ENCODE data around the gene NTMT1.
A peak's percentile ranks its signal among the peaks of the same experiment; 100 is the strongest.

Gene NTMT1

GRCh38 chr9:129627556-129628440 is 1.8 kb downstream of the NTMT1 start:
- H4K20me1 ChIP-seq = peaks cover 53 to 64% (median 59%) of the 10 kb centered on the region in 11 experiments
- H3K4me1 ChIP-seq = peaks cover 84 to 94% (median 87%) of the 10 kb centered on the region in 10 experiments
- peak overlapping the region; percentile 68 to 90 (median 80) for H3K4me3 ChIP-seq

DNA sequence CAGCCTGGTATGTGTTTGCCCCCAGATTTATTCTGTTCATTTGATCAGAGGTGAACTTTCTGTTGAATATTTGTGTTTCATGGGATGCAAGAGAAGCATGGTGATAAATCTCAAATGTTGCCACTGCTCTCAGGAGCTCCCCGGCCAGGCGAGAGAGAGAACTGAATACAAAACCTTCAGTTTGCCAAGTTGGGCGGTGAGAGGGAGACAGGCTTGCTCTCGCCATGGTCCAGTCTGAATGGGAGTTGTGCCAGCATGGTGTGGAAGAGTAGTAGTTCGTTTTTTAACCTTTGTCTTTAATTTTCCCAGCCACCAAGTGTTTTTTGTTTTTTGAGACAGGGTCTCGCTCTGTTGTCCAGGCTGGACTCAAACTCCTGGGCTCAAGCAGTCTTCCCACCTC is 2.7 kb downstream of the NTMT1 start:
- H3K9me3 ChIP-seq (replicated peaks in 1 of 11) = no peaks in the 10 kb centered on the region
- peak overlapping the region in 3 of 10 experiments; percentile 79 to 82 (median 81); a peak in 4 of 20 replicates for H3K4me3 ChIP-seq
- H3K4me2 ChIP-seq = peak overlapping the region; percentile 84 to 100 (median 94); a peak in 21 of 22 replicates
- peak overlapping the region in 9 of 11 experiments; percentile 11 to 98 (median 96); a peak in 14 of 22 replicates for H3K9ac ChIP-seq
- no peaks in the 10 kb centered on the region for H3K27me3 ChIP-seq
- H3K27ac ChIP-seq = peak overlapping the region in 1 of 11 experiments; percentile 99; a peak in 1 of 22 replicates
- TF ChIP-seq Cebpa-rat (IDR thresholded peaks at IDR 0.05) = no peak
- peaks cover 23 to 63% (median 56%) of the 10 kb centered on the region in 11 experiments for H3K36me3 ChIP-seq
- H3K4me1 ChIP-seq = peaks cover 77 to 86% (median 80%) of the 10 kb centered on the region in 10 experiments
- H4K20me1 ChIP-seq = peaks cover 62 to 73% (median 68%) of the 10 kb centered on the region in 11 experiments

More at GRCh38 chr9:129627556-129628440, 1.8 kb downstream of the NTMT1 start:
- peak overlapping the region; percentile 89 to 98 (median 96) for H3K9ac ChIP-seq
- H3K36me3 ChIP-seq = peaks cover 15 to 54% (median 47%) of the 10 kb centered on the region in 11 experiments
- no peaks in the 10 kb centered on the region for H3K9me3 ChIP-seq (replicated peaks in 1 of 11)
- TF ChIP-seq Cebpa-rat (IDR thresholded peaks at IDR 0.05) = no peak
- H3K27me3 ChIP-seq = no peaks in the 10 kb centered on the region
- peak overlapping the region; percentile 84 to 100 (median 94) for H3K4me2 ChIP-seq
- H3K27ac ChIP-seq = peak overlapping the region; percentile 82 to 99 (median 96); a peak in 21 of 22 replicates

DNA sequence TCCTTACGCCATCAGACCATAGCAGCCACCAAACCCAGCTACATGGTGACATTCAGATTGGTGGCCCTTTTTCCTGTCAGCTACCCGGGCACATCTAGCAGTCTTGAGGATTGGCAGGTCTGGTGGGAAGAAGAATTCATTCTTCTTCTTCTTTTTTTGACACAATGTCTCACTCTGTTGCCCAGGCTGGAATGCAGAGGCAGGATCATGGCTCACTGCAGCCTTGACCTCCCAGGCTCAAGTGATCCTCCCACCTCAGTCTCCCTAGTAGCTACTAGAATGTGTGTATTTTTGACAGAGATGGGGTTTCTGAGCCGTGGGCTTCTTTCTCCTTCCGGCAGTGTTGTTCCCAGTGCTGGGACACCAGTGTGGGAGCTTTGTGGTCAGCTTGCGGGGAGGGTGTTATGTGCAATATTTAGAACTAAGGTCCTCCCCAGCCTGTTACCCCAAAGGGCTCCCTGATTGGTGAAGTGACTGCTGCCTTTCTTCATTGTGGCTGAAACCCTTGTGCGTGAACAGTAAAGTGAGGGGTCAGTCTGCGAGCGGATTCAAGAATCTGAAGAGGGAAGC is 3.4 kb downstream of the NTMT1 start:
- no peaks in the 10 kb centered on the region for H3K9me3 ChIP-seq (replicated peaks in 1 of 11)
- no peak overlapping the region for H3K4me3 ChIP-seq
- peak overlapping the region in 1 of 11 experiments; percentile 99; a peak in 2 of 22 replicates for H3K27ac ChIP-seq
- TF ChIP-seq Cebpa-rat (IDR thresholded peaks at IDR 0.05) = no peak
- peak overlapping the region in 10 of 11 experiments; percentile 45 to 100 (median 94); a peak in 19 of 22 replicates for H3K4me2 ChIP-seq
- H3K36me3 ChIP-seq = peaks cover 28 to 70% (median 61%) of the 10 kb centered on the region in 11 experiments
- H3K27me3 ChIP-seq = no peaks in the 10 kb centered on the region
- H3K4me1 ChIP-seq = peaks cover 71 to 80% (median 74%) of the 10 kb centered on the region in 10 experiments
- peak overlapping the region in 9 of 11 experiments; percentile 11 to 98 (median 91); a peak in 14 of 22 replicates for H3K9ac ChIP-seq
- peaks cover 68 to 79% (median 73%) of the 10 kb centered on the region in 11 experiments for H4K20me1 ChIP-seq

- Histone ChIP-seq H3K4me1 (peaks cover 57 to 82% (median 74%) of the 10 kb centered on the region in 10 experiments), H3K27me3 (no peaks in the 10 kb centered on the region), H3K27ac (peak overlapping the region in 4 of 11 experiments; percentile 7 to 43 (median 32); a peak in 2 of 22 replicates), H3K4me2 (peak overlapping the region; percentile 44 to 100 (median 92)), H4K20me1 (peaks cover 85 to 96% (median 90%) of the 10 kb centered on the region in 11 experiments), H3K9me3 (replicated peaks in 1 of 11) (no peaks in the 10 kb centered on the region), H3K4me3 (no peak overlapping the region), H3K9ac (peak overlapping the region; percentile 2 to 56 (median 37); a peak in 14 of 22 replicates), H3K36me3 (peaks cover 45 to 88% (median 79%) of the 10 kb centered on the region in 11 experiments)
- TF ChIP-seq Cebpa-rat (IDR thresholded peaks at IDR 0.05) = no peak
Observed at GRCh38 chr9:129630967-129631673, 5.2 kb downstream of the NTMT1 start.

GRCh38 chr9:129631674-129632129 is 5.7 kb downstream of the NTMT1 start:
- Histone ChIP-seq H3K4me2 (peak overlapping the region; percentile 44 to 100 (median 92)), H3K36me3 (peaks cover 50 to 93% (median 85%) of the 10 kb centered on the region in 11 experiments), H3K9ac (peak overlapping the region in 10 of 11 experiments; percentile 2 to 56 (median 39); a peak in 12 of 22 replicates), H3K4me3 (no peak overlapping the region), H4K20me1 (peaks cover 91 to 99% (median 96%) of the 10 kb centered on the region in 11 experiments), H3K4me1 (peaks cover 60 to 88% (median 79%) of the 10 kb centered on the region in 10 experiments), H3K27me3 (no peaks in the 10 kb centered on the region), H3K27ac (peak overlapping the region in 4 of 11 experiments; percentile 22 to 43 (median 32); a peak in 2 of 22 replicates), H3K9me3 (replicated peaks in 1 of 11) (no peaks in the 10 kb centered on the region)
- no peak for TF ChIP-seq Cebpa-rat (IDR thresholded peaks at IDR 0.05)

DNA sequence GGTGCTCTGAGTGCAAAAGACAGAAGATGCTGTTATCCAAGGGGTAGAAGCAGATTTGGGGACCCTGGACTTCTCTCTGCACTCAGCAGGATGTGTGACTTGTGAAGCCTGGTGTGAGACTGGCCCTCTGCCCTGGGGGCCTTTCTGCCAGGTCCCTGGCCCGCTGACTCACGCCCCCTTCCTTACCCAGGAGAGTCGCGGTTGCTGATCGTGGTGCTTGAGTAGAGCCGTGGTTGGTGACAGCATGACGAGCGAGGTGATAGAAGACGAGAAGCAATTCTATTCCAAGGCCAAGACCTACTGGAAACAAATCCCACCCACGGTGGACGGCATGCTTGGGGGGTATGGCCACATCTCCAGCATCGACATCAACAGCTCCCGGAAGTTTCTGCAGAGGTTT is 6.5 kb downstream of the NTMT1 start:
- Histone ChIP-seq H3K9me3 (replicated peaks in 1 of 11) (no peaks in the 10 kb centered on the region), H3K27ac (peak overlapping the region in 2 of 11 experiments; percentile 13 to 20; a peak in 4 of 22 replicates), H3K4me2 (peak overlapping the region in 9 of 11 experiments; percentile 44 to 100 (median 94); a peak in 17 of 22 replicates), H3K27me3 (no peaks in the 10 kb centered on the region), H3K9ac (peak overlapping the region in 7 of 11 experiments; percentile 7 to 47 (median 41); a peak in 3 of 22 replicates), H3K36me3 (peaks cover 58 to 100% (median 93%) of the 10 kb centered on the region in 11 experiments), H3K4me3 (no peak overlapping the region), H3K4me1 (peaks cover 60 to 90% (median 80%) of the 10 kb centered on the region in 10 experiments), H4K20me1 (peaks cover 94 to 100% (median 99%) of the 10 kb centered on the region in 11 experiments)
- no peak for TF ChIP-seq Cebpa-rat (IDR thresholded peaks at IDR 0.05)

DNA sequence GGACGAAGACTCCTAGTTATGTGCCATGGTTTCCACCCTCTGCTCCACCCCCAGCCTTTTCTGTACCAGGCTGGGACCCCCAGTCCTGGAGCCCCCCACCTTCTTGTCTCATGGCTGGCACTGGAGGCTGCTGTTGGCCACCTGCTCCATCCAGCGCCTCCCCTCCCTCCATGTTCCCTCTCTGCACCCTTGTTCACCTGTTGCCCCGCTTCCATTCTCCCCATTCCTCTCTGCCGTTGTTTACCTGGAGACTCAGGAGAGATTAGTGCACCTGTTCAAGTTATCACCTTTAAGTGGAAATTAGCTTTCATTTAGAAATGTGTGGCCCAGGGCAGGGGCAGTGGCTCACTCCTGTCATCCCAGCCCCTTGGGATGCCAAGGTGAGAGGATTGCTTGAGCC is 7.2 kb downstream of the NTMT1 start:
- H3K27ac ChIP-seq = no peak overlapping the region
- H3K36me3 ChIP-seq = peaks cover 65 to 100% (median 96%) of the 10 kb centered on the region in 11 experiments
- no peak overlapping the region for H3K4me2 ChIP-seq
- H3K9me3 ChIP-seq (replicated peaks in 1 of 11) = no peaks in the 10 kb centered on the region
- H3K4me1 ChIP-seq = peaks cover 55 to 90% (median 80%) of the 10 kb centered on the region in 10 experiments
- no peak for TF ChIP-seq Cebpa-rat (IDR thresholded peaks at IDR 0.05)
- no peaks in the 10 kb centered on the region for H3K27me3 ChIP-seq
- H4K20me1 ChIP-seq = peaks cover 94 to 100% (median 99%) of the 10 kb centered on the region in 11 experiments
- no peak overlapping the region for H3K9ac ChIP-seq
- H3K4me3 ChIP-seq = no peak overlapping the region

GRCh38 chr9:129633848-129634247 is 7.9 kb downstream of the NTMT1 start:
- H3K36me3 ChIP-seq = peaks cover 66 to 100% (median 96%) of the 10 kb centered on the region in 11 experiments
- no peaks in the 10 kb centered on the region for H3K9me3 ChIP-seq (replicated peaks in 1 of 11)
- H3K4me1 ChIP-seq = peaks cover 48 to 86% (median 75%) of the 10 kb centered on the region in 10 experiments
- peak overlapping the region in 3 of 11 experiments; percentile 7 to 15 (median 9); a peak in 1 of 22 replicates for H3K9ac ChIP-seq
- H3K27ac ChIP-seq = no peak overlapping the region
- no peak overlapping the region for H3K4me3 ChIP-seq
- no peaks in the 10 kb centered on the region for H3K27me3 ChIP-seq
- peaks cover 94 to 100% (median 99%) of the 10 kb centered on the region in 11 experiments for H4K20me1 ChIP-seq
- no peak for TF ChIP-seq Cebpa-rat (IDR thresholded peaks at IDR 0.05)
- H3K4me2 ChIP-seq = no peak overlapping the region
